PC-3 (cell line): Measurements from ENCODE around the gene RGS3.

Experiments used
- EZH2 ChIP-seq: fragments of 300-600 bp; sonication (generic); IDR thresholded peaks from one replicate; pipeline ENCODE4 v1.6.1; 2017; ENCODE audit warnings: antibody characterized with exemption, mild to moderate bottlenecking, low read length; ENCODE audit not compliant: unreplicated experiment
- TF ChIP-seq, protein P1 (sequence below): fragments of 300-600 bp; sonication (generic); conservative IDR thresholded peaks from 2 replicates; pipeline ENCODE4 v1.5.1; 2017; ENCODE audit warnings: antibody characterized with exemption, low read depth, mild to moderate bottlenecking, low read length

DNA sequence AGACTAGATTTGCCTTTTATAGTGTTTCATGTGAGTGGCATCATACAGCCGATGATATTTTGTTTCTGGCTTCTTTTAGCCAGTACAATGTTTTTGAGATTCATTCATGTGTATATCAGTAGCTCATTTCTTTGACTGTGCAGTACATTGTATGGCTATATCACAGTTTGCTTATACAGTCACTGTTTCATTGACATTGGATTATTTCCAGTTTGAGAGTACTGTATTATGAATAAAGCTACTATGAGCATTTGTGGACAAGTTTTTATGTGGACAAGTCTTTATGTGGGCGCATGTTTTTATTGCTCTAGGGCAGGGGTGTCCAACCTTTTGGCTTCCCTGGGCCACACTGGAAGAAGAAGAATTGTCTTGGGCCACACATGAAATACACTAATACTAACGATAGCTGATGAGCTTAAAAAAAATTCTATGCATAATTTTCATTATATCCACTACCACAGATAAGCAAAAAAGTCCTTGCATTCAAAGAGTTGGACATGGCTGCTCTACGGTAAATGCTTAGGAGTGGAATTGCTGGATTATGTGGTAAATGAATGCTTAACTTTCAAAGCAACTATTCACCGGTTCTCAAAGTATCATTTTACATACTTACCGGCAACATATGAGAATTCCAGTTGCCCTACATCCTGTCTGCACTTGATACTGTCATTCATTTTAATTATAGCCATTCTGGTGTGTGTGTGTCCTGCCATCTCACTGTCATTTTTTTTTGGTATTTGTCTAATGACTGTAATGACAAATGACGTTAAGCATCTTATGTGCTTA lies 177.8 kb downstream of the RGS3 start:
- TF ChIP-seq, protein P1, sequence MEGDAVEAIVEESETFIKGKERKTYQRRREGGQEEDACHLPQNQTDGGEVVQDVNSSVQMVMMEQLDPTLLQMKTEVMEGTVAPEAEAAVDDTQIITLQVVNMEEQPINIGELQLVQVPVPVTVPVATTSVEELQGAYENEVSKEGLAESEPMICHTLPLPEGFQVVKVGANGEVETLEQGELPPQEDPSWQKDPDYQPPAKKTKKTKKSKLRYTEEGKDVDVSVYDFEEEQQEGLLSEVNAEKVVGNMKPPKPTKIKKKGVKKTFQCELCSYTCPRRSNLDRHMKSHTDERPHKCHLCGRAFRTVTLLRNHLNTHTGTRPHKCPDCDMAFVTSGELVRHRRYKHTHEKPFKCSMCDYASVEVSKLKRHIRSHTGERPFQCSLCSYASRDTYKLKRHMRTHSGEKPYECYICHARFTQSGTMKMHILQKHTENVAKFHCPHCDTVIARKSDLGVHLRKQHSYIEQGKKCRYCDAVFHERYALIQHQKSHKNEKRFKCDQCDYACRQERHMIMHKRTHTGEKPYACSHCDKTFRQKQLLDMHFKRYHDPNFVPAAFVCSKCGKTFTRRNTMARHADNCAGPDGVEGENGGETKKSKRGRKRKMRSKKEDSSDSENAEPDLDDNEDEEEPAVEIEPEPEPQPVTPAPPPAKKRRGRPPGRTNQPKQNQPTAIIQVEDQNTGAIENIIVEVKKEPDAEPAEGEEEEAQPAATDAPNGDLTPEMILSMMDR = no peak
- TF ChIP-seq EZH2 = no peak
